Activated CD4-positive, CD25-positive, alpha-beta regulatory T cell treated with anti-CD3 and anti-CD28 coated beads, Interleukin-2, amount 50 U/mL, for 24 hours (primary cell): ENCODE results near the gene ICAM3.

Source experiments
- ATAC-seq, 2 donors: fragments of 150-1000 bp; cut with Tn5 transposase; one replicate each; pipeline ENCODE4 v1.10.0; 2021; ENCODE audit warnings: mild to moderate bottlenecking in 1 of 2, moderate library complexity in 1 of 2

ICAM3 gene

GRCh38 chr19:10290876-10291553, 48.4 kb downstream of the ICAM3 start:
- ATAC-seq = peak in 1 of 2 donors; percentile 2

DNA sequence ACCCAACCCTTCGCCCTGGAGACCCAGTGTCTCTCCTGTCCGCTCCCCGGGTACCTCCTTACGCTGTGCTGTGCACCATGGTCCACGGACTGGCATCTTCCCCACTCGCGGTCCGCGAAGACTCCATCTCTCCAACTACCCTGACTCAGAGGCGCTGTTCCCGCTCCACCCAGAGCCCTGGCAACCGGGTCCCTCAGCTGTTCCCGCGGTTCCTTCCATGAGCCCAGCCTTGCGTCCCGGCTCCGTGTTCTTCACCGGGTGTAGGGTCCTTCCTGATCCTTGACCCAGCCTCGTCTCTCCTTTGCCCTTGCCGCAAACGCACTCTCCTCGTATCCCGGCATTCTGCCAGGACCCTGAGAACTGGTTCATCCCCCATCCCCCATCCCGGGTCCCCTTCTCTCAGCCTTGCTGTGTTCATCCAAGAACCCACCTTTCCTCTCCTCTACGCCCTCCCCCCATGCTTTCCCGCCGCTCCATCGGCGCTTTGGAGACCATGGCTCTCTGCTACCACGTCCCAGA, 49.0 kb downstream of the ICAM3 start:
- ATAC-seq = no peak

DNA sequence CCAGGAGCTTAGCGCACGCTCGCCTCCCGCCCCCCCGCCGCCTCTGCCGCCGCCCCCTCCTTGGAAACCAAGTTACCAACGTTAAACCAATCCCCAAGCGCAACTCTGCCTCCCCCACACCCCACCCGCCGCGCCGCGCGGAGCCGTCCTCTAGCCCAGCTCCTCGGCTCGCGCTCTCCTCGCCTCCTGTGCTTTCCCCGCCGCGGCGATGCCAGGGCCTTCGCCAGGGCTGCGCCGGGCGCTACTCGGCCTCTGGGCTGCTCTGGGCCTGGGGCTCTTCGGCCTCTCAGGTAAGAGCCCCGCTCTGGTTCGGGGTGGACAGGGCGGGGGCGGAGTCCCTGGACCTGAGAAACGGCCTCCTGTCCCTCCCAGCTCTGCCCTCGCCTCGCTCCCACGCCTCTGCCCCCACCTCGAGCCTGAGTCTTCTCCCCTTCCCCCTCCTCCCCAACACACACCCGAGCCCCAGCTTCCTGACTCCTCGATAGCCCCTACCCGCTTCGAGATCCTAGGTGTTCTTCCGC, 49.5 kb downstream of the ICAM3 start, which contains the start of gene ICAM5:
ICAM5 (plus strand) TSS at position 117 of the 521 bp plus-strand sequence; CDS start at position 209, 92 bp downstream.
- ATAC-seq = peak in 1 of 2 donors; percentile 7

GRCh38 chr19:10289167-10289835, 50.1 kb downstream of the ICAM3 start:
- peak; percentile 68 to 77 for ATAC-seq

DNA sequence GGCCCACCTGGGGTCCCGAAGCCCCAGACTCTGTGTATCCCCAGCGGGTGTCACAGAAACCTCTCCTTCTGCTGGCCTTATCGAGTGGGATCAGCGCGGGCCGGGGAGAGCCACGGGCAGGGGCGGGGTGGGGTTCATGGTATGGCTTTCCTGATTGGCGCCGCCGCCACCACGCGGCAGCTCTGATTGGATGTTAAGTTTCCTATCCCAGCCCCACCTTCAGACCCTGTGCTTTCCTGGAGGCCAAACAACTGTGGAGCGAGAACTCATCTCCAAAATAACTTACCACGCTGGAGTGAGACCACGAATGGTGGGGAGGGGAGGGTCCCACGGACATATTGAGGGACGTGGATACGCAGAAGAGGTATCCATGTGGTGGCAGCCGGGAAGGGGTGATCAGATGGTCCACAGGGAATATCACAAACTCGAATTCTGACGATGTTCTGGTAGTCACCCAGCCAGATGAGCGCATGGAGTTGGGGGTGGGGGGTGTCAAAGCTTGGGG, 50.7 kb downstream of the ICAM3 start:
- peak; percentile 24 to 25 for ATAC-seq

DNA sequence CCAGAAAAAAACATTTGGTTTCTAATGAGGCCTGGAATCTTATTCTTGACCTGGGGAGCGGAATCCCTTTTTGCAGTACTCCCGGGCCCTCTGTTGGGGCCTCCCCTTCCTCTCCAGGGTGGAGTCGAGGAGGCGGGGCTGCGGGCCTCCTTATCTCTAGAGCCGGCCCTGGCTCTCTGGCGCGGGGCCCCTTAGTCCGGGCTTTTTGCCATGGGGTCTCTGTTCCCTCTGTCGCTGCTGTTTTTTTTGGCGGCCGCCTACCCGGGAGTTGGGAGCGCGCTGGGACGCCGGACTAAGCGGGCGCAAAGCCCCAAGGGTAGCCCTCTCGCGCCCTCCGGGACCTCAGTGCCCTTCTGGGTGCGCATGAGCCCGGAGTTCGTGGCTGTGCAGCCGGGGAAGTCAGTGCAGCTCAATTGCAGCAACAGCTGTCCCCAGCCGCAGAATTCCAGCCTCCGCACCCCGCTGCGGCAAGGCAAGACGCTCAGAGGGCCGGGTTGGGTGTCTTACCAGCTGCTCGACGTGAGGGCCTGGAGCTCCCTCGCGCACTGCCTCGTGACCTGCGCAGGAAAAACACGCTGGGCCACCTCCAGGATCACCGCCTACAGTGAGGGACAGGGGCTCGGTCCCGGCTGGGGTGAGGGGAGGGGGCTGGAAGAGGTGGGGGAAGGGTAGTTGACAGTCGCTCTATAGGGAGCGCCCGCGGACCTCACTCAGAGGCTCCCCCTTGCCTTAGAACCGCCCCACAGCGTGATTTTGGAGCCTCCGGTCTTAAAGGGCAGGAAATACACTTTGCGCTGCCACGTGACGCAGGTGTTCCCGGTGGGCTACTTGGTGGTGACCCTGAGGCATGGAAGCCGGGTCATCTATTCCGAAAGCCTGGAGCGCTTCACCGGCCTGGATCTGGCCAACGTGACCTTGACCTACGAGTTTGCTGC, 52.4 kb downstream of the ICAM3 start, which contains the start of gene ICAM4:
ICAM4 (plus strand) TSS at position 153 of the 935 bp plus-strand sequence; CDS start at position 211, 58 bp downstream.
- ATAC-seq = no peak

GRCh38 chr19:10285393-10285792, 54.0 kb downstream of the ICAM3 start:
- no peak for ATAC-seq

DNA sequence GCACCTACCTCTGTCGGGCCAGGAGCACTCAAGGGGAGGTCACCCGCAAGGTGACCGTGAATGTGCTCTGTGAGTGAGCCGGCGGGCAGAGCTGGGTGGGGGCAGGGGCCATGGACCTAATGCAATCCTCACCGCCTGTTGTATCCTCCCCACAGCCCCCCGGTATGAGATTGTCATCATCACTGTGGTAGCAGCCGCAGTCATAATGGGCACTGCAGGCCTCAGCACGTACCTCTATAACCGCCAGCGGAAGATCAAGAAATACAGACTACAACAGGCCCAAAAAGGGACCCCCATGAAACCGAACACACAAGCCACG, 54.5 kb downstream of the ICAM3 start:
- no peak for ATAC-seq

- no peak for ATAC-seq
These were observed 55.1 kb downstream of the ICAM3 start for GRCh38 chr19:10284065-10284959.
